Activated T-cell treated with anti-CD3 and anti-CD28 coated beads, Interleukin-2, amount 50 U/mL, for 4 hours (primary cell): ENCODE measurements around the gene ARHGEF4. TPM values are rescaled to one million over a fixed set of nuclear protein-coding genes. Genes with fewer than 3 reads are reported as not detected.

Source experiments
- ATAC-seq, 2 donors: fragments of 200-7000 bp; cut with Tn5 transposase; one replicate each; pipeline ENCODE4 v1.10.0; 2021
- DNase-seq: peaks from one replicate; pipeline ENCODE4 v3.0.0-alpha.2; 2020
- H3K27me3 Mint-ChIP-seq: one replicate; pipeline ENCODE4 v1.8.0; 2021; ENCODE audit warnings: low read depth, mixed read lengths
- H3K36me3 Mint-ChIP-seq: one replicate; pipeline ENCODE4 v1.8.0; 2022; ENCODE audit warnings: mixed read lengths; ENCODE audit not compliant: insufficient read depth
- H3K4me1 Mint-ChIP-seq: one replicate; pipeline ENCODE4 v1.8.0; 2021; ENCODE audit warnings: low read depth, mixed read lengths
- H3K4me3 Mint-ChIP-seq: one replicate; pipeline ENCODE4 v1.8.0; 2021; ENCODE audit warnings: mild to moderate bottlenecking, moderate library complexity, mixed read lengths
- H3K9me3 Mint-ChIP-seq: one replicate; pipeline ENCODE4 v1.8.0; 2021; ENCODE audit warnings: mixed read lengths
- total RNA-seq, 3 donors: library from RNA; stranded (reverse); gene quantifications; one replicate each; pipeline ENCODE4 v1.2.1, GENCODE V29; 2021

ARHGEF4 gene
- total RNA-seq, 3 donors from 2014 or later, result 0.43 to 0.84 (median 0.58) TPM

GRCh38 chr2:130913891-130914290, 77.2 kb downstream of the ARHGEF4 start:
- DNase-seq, result no peak
- no peaks in the 10 kb centered on the region for H3K4me1 Mint-ChIP-seq

GRCh38 chr2:130915149-130915548, 78.4 kb downstream of the ARHGEF4 start:
- Mint-ChIP-seq H3K4me1 (no peaks in the 10 kb centered on the region), H3K9me3 (no peaks in the 10 kb centered on the region), H3K4me3 (no peak overlapping the region), H3K27me3 (peaks cover 16% of the 10 kb centered on the region), H3K36me3 (no peaks in the 10 kb centered on the region)
- ATAC-seq (no peak), DNase-seq (no peak)

More at GRCh38 chr2:130913891-130914290, 77.2 kb downstream of the ARHGEF4 start:
- ATAC-seq, result no peak
- no peaks in the 10 kb centered on the region for H3K9me3 Mint-ChIP-seq
- H3K27me3 Mint-ChIP-seq, result peaks cover 21% of the 10 kb centered on the region
- no peak overlapping the region for H3K4me3 Mint-ChIP-seq
- no peaks in the 10 kb centered on the region for H3K36me3 Mint-ChIP-seq

- no peaks in the 10 kb centered on the region for H3K36me3 Mint-ChIP-seq
- ATAC-seq (no peak), DNase-seq (no peak)
- H3K27me3 Mint-ChIP-seq, result peaks cover 16% of the 10 kb centered on the region
- no peak overlapping the region for H3K4me3 Mint-ChIP-seq
- no peaks in the 10 kb centered on the region for H3K9me3 Mint-ChIP-seq
- H3K4me1 Mint-ChIP-seq, result no peaks in the 10 kb centered on the region
These were observed 79.1 kb downstream of the ARHGEF4 start for GRCh38 chr2:130915595-130916437.

- Mint-ChIP-seq H3K36me3 (no peaks in the 10 kb centered on the region), H3K9me3 (no peaks in the 10 kb centered on the region), H3K27me3 (peaks cover 16% of the 10 kb centered on the region), H3K4me1 (no peaks in the 10 kb centered on the region), H3K4me3 (no peak overlapping the region)
- no peak for DNase-seq
- no peak for ATAC-seq
These were observed 79.7 kb downstream of the ARHGEF4 start for GRCh38 chr2:130916438-130916705.

- H3K27me3 Mint-ChIP-seq, result peaks cover 16% of the 10 kb centered on the region
- DNase-seq (no peak), ATAC-seq (no peak)
- no peaks in the 10 kb centered on the region for H3K9me3 Mint-ChIP-seq
- H3K4me1 Mint-ChIP-seq, result no peaks in the 10 kb centered on the region
- H3K4me3 Mint-ChIP-seq, result no peak overlapping the region
- no peaks in the 10 kb centered on the region for H3K36me3 Mint-ChIP-seq
These were observed 80.4 kb downstream of the ARHGEF4 start for GRCh38 chr2:130917006-130917688.

- H3K36me3 Mint-ChIP-seq, result no peaks in the 10 kb centered on the region
- H3K4me3 Mint-ChIP-seq, result no peak overlapping the region
- no peaks in the 10 kb centered on the region for H3K4me1 Mint-ChIP-seq
- H3K9me3 Mint-ChIP-seq, result no peaks in the 10 kb centered on the region
- DNase-seq (no peak), ATAC-seq (no peak)
- H3K27me3 Mint-ChIP-seq, result peaks cover 14% of the 10 kb centered on the region
These were observed 81.7 kb downstream of the ARHGEF4 start for GRCh38 chr2:130918393-130918792.

GRCh38 chr2:130920415-130921163, 83.9 kb downstream of the ARHGEF4 start:
- Mint-ChIP-seq H3K4me1 (no peaks in the 10 kb centered on the region), H3K9me3 (no peaks in the 10 kb centered on the region), H3K4me3 (no peak overlapping the region), H3K27me3 (peaks cover 8% of the 10 kb centered on the region), H3K36me3 (no peaks in the 10 kb centered on the region)
- ATAC-seq (no peak), DNase-seq (peak; percentile 54)

GRCh38 chr2:130921164-130921476, 84.4 kb downstream of the ARHGEF4 start:
- ATAC-seq, result no peak
- Mint-ChIP-seq H3K27me3 (peaks cover 5% of the 10 kb centered on the region), H3K9me3 (no peaks in the 10 kb centered on the region), H3K4me1 (no peaks in the 10 kb centered on the region), H3K4me3 (no peak overlapping the region), H3K36me3 (no peaks in the 10 kb centered on the region)
- no peak for DNase-seq

GRCh38 chr2:130922417-130922816, 85.7 kb downstream of the ARHGEF4 start:
- Mint-ChIP-seq H3K4me3 (no peak overlapping the region), H3K36me3 (no peaks in the 10 kb centered on the region), H3K9me3 (no peaks in the 10 kb centered on the region), H3K4me1 (no peaks in the 10 kb centered on the region), H3K27me3 (peaks cover 4% of the 10 kb centered on the region)
- ATAC-seq (no peak), DNase-seq (no peak)

GRCh38 chr2:130928385-130928784, 91.7 kb downstream of the ARHGEF4 start:
- peaks cover 11% of the 10 kb centered on the region for H3K9me3 Mint-ChIP-seq
- no peaks in the 10 kb centered on the region for H3K4me1 Mint-ChIP-seq
- DNase-seq (no peak), ATAC-seq (no peak)
- H3K27me3 Mint-ChIP-seq, result peaks cover 12% of the 10 kb centered on the region
- H3K36me3 Mint-ChIP-seq, result no peaks in the 10 kb centered on the region
- no peak overlapping the region for H3K4me3 Mint-ChIP-seq

GRCh38 chr2:130930740-130931659, 94.3 kb downstream of the ARHGEF4 start:
- Mint-ChIP-seq H3K4me1 (no peaks in the 10 kb centered on the region), H3K27me3 (peaks cover 12% of the 10 kb centered on the region), H3K9me3 (peaks cover 11% of the 10 kb centered on the region), H3K36me3 (no peaks in the 10 kb centered on the region), H3K4me3 (no peak overlapping the region)
- DNase-seq (no peak), ATAC-seq (no peak)

- Mint-ChIP-seq H3K36me3 (no peaks in the 10 kb centered on the region), H3K27me3 (peaks cover 10% of the 10 kb centered on the region), H3K4me1 (no peaks in the 10 kb centered on the region), H3K4me3 (no peak overlapping the region), H3K9me3 (peaks cover 5% of the 10 kb centered on the region)
- no peak for DNase-seq
- no peak for ATAC-seq
These were observed 96.8 kb downstream of the ARHGEF4 start for GRCh38 chr2:130933501-130933900.

GRCh38 chr2:130936451-130936850, 99.7 kb downstream of the ARHGEF4 start:
- ATAC-seq, result no peak
- H3K36me3 Mint-ChIP-seq, result no peaks in the 10 kb centered on the region
- peaks cover 9% of the 10 kb centered on the region for H3K27me3 Mint-ChIP-seq
- peaks cover 3% of the 10 kb centered on the region for H3K9me3 Mint-ChIP-seq
- H3K4me1 Mint-ChIP-seq, result no peaks in the 10 kb centered on the region
- DNase-seq, result no peak
- H3K4me3 Mint-ChIP-seq, result no peak overlapping the region

GRCh38 chr2:130947967-130948366, 111.3 kb downstream of the ARHGEF4 start:
- peaks cover 38% of the 10 kb centered on the region for H3K9me3 Mint-ChIP-seq
- no peak overlapping the region for H3K4me3 Mint-ChIP-seq

More at GRCh38 chr2:130947967-130948366, 111.3 kb downstream of the ARHGEF4 start:
- ATAC-seq, result no peak
- Mint-ChIP-seq H3K4me1 (no peaks in the 10 kb centered on the region), H3K36me3 (peaks cover 2% of the 10 kb centered on the region), H3K27me3 (peaks cover 15% of the 10 kb centered on the region)
- no peak for DNase-seq
